Liver (tissue), 9 donors: ENCODE data around the gene ZKSCAN7. TPM values are rescaled to one million over a fixed set of nuclear protein-coding genes. Genes with fewer than 3 reads are reported as not detected.

Experiments used
- DNase-seq: peaks from one replicate; pipeline ENCODE4 v3.0.0-alpha.2; 2017; ENCODE audit warnings: low spot score
- H3K27ac ChIP-seq, 2 donors: one replicate each; pipeline ENCODE4 v1.7.0; 2013; ENCODE audit warnings: inconsistent platforms in 2 of 2, low read length in 2 of 2, control low read depth in 1 of 2, low read depth in 1 of 2, mild to moderate bottlenecking in 1 of 2
- H3K27me3 ChIP-seq, 4 donors: one replicate each; pipeline versions ENCODE4 v1.6.1 to v1.7.0; 2013; ENCODE audit warnings: low read length in 3 of 4, inconsistent platforms in 1 of 4, mild to moderate bottlenecking in 1 of 4, moderate library complexity in 1 of 4; ENCODE audit not compliant: control insufficient read depth in 4 of 4, insufficient read depth in 4 of 4
- H3K36me3 ChIP-seq, 4 donors: one replicate each; pipeline versions ENCODE4 v1.6.1 to v1.7.0; 2013; ENCODE audit warnings: low read length in 3 of 4, mild to moderate bottlenecking in 3 of 4, low read depth in 1 of 4, moderate library complexity in 1 of 4; ENCODE audit not compliant: control insufficient read depth in 4 of 4, insufficient read depth in 3 of 4
- H3K4me1 ChIP-seq, 4 donors: one replicate each; pipeline versions ENCODE4 v1.6.1 to v1.7.0; 2013; ENCODE audit warnings: low read length in 3 of 4, mild to moderate bottlenecking in 3 of 4, moderate library complexity in 1 of 4; ENCODE audit not compliant: control insufficient read depth in 4 of 4, insufficient read depth in 4 of 4
- H3K4me3 ChIP-seq, 3 donors: one replicate each; pipeline versions ENCODE4 v1.6.1 to v1.7.0; 2013; ENCODE audit warnings: low read length in 3 of 3, control low read depth in 1 of 3, low read depth in 1 of 3, mild to moderate bottlenecking in 1 of 3
- H3K9ac ChIP-seq, 2 donors: one replicate each; pipeline ENCODE4 v1.7.0; 2013; ENCODE audit warnings: low read length in 2 of 2, mild to moderate bottlenecking in 2 of 2, moderate library complexity in 2 of 2, control low read depth in 1 of 2, low read depth in 1 of 2
- H3K9me3 ChIP-seq, 4 donors: one replicate each; pipeline versions ENCODE4 v1.6.1 to v1.7.0; 2013; ENCODE audit warnings: low read length in 3 of 4; ENCODE audit not compliant: control insufficient read depth in 4 of 4
- EGR1 ChIP-seq, 2 donors: IDR thresholded peaks; 2 replicates each; pipeline ENCODE4 v1.6.1; 2016 to 2018; ENCODE audit warnings: antibody characterized with exemption in 2 of 2, low read depth in 2 of 2
- FOXA1 ChIP-seq: IDR thresholded peaks from 2 replicates; pipeline ENCODE4 v1.6.1; 2016; ENCODE audit warnings: antibody characterized with exemption
- FOXA2 ChIP-seq: IDR thresholded peaks from 2 replicates; pipeline ENCODE4 v1.6.1; 2016; ENCODE audit warnings: antibody characterized with exemption
- GABPA ChIP-seq, 2 donors: IDR thresholded peaks in 1 of 2; conservative IDR thresholded peaks in 1 of 2; 2 replicates each; pipeline ENCODE4 v1.6.1; 2016; ENCODE audit warnings: antibody characterized with exemption in 2 of 2, mild to moderate bottlenecking in 1 of 2, moderate library complexity in 1 of 2
- HNF4A ChIP-seq, 2 donors: conservative IDR thresholded peaks; 2 replicates each; pipeline ENCODE4 v1.6.1; 2016; ENCODE audit warnings: antibody characterized with exemption in 2 of 2, mild to moderate bottlenecking in 2 of 2
- HNF4G ChIP-seq: IDR thresholded peaks from 2 replicates; pipeline ENCODE4 v1.6.1; 2016; ENCODE audit warnings: antibody characterized with exemption
- JUND ChIP-seq, 2 donors: IDR thresholded peaks; 2 replicates each; pipeline ENCODE4 v1.6.1; 2016; ENCODE audit warnings: antibody characterized with exemption in 2 of 2
- NR2F2 ChIP-seq: IDR thresholded peaks from 2 replicates; pipeline ENCODE4 v1.6.1; 2016; ENCODE audit warnings: antibody characterized with exemption
- RAD21 ChIP-seq, 2 donors: IDR thresholded peaks; 2 replicates each; pipeline ENCODE4 v1.6.1; 2016; ENCODE audit warnings: antibody characterized with exemption in 2 of 2, mild to moderate bottlenecking in 2 of 2
- RXRA ChIP-seq, 2 donors: IDR thresholded peaks; 2 replicates each; pipeline ENCODE4 v1.6.1; 2017 to 2018; ENCODE audit warnings: antibody characterized with exemption in 2 of 2, mild to moderate bottlenecking in 1 of 2
- SP1 ChIP-seq: IDR thresholded peaks from 2 replicates; pipeline ENCODE4 v1.6.1; 2018; ENCODE audit warnings: antibody characterized with exemption, mild to moderate bottlenecking
- TAF1 ChIP-seq: conservative IDR thresholded peaks from 2 replicates; pipeline ENCODE4 v1.6.1; 2016; ENCODE audit warnings: antibody characterized with exemption, mild to moderate bottlenecking
- YY1 ChIP-seq: IDR thresholded peaks from 2 replicates; pipeline ENCODE4 v1.6.1; 2016; ENCODE audit warnings: antibody characterized with exemption, mild to moderate bottlenecking
- WGBS: extraction: QIAGEN DNeasy Blood & Tissue Kit; methylation state at CpG from one replicate; pipeline ENCODE4 v1.1.7; 2013; 5-methylcytosine and 5-hydroxymethylcytosine counted together
- polyA plus RNA-seq, 2 donors: library from polyadenylated mRNA; stranded (reverse) in 1 of 2; unstranded in 1 of 2; fragments of 200-250 nt in 1 of 2; fragments of >200 nt in 1 of 2; fragmentation: Nextera tagmentation in 1 of 2; extraction: Ambion mirVana in 1 of 2; gene quantifications; one replicate each; pipeline versions ENCODE4 v1.2.1 to v1.2.3, GENCODE V29; 2013 to 2015
- total RNA-seq, 2 donors: library from RNA; depleted of rRNA; stranded (reverse); fragments of >200 nt; gene quantifications; one replicate each; pipeline ENCODE4 v1.2.3, GENCODE V29; 2014
- TF ChIP-seq, protein P1 (sequence below): IDR thresholded peaks from 2 replicates; pipeline ENCODE4 v1.6.1; 2016; ENCODE audit warnings: antibody characterized with exemption
- TF ChIP-seq, protein P2 (sequence below): IDR thresholded peaks from 2 replicates; pipeline ENCODE4 v1.6.1; 2016; ENCODE audit warnings: antibody characterized with exemption, mild to moderate bottlenecking
- TF ChIP-seq, protein P3 (sequence below): IDR thresholded peaks from 2 replicates; pipeline ENCODE4 v1.6.1; 2016; ENCODE audit warnings: antibody characterized with exemption
- TF ChIP-seq, protein P4 (sequence below): IDR thresholded peaks from 2 replicates; pipeline ENCODE4 v1.6.1; 2016; ENCODE audit warnings: antibody characterized with exemption
- TF ChIP-seq, protein P5 (sequence below): fragments of 150-350 bp; IDR thresholded peaks from 2 replicates; pipeline ENCODE4 v1.5.1; 2017; ENCODE audit warnings: improper control_type of control experiment, low read depth, low read length; ENCODE audit not compliant: missing input control
- donor health status: healthy.
- donor health status: healthy.
- donor health status: healthy.
- donor health status: healthy.
- donor health status: healthy.

Gene ZKSCAN7
- total and polyA plus RNA-seq, 4 donors = 1.1 to 4.4 (median 2.2) TPM

DNA sequence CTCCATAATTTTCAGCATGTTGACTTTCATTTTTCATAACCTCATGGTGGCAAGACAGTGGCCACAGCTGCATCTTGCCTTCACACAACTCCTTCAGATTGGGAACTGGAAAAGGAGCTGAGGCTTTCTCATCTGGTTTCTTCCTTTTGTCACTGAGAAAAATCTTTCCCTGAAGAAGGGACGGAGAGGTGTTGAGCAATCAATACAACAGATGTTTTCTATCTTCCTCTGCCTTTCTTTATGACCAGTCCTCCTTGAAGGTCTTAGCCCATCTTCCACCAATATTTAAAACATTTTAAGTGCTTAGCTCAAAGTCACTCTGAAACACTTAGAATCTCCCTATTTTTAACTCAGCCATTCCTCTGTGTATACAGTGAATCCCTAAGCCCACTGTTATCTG is 41.6 kb downstream of the ZKSCAN7 start:
- Histone ChIP-seq H3K9me3 (peaks cover 9 to 40% (median 30%) of the 10 kb centered on the region in 4 donors), H3K9ac (no peak overlapping the region), H3K36me3 (peaks cover 0 to 4% (median 1%) of the 10 kb centered on the region in 4 donors)

More for the DNA sequence above, 41.6 kb downstream of the ZKSCAN7 start:
- no peaks in the 10 kb centered on the region for H3K4me1 ChIP-seq
- TF ChIP-seq NR2F2 (no peak), FOXA1 (no peak), GABPA (IDR thresholded peaks at IDR 0.05 in 1 of 2, conservative IDR thresholded peaks at IDR 0.05 in 1 of 2) (no peak), RAD21 (IDR thresholded peaks at IDR 0.05) (no peak), HNF4A (conservative IDR thresholded peaks at IDR 0.05) (no peak), FOXA2 (no peak), RXRA (IDR thresholded peaks at IDR 0.05) (no peak), HNF4G (no peak), JUND (IDR thresholded peaks at IDR 0.05) (no peak), SP1 (no peak), EGR1 (IDR thresholded peaks at IDR 0.05; ENCODE audit: low read depth in 2 of 2) (no peak), TAF1 (no peak), YY1 (no peak)
- TF ChIP-seq, protein P1, sequence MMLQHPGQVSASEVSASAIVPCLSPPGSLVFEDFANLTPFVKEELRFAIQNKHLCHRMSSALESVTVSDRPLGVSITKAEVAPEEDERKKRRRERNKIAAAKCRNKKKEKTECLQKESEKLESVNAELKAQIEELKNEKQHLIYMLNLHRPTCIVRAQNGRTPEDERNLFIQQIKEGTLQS = no peak
- TF ChIP-seq, protein P2, sequence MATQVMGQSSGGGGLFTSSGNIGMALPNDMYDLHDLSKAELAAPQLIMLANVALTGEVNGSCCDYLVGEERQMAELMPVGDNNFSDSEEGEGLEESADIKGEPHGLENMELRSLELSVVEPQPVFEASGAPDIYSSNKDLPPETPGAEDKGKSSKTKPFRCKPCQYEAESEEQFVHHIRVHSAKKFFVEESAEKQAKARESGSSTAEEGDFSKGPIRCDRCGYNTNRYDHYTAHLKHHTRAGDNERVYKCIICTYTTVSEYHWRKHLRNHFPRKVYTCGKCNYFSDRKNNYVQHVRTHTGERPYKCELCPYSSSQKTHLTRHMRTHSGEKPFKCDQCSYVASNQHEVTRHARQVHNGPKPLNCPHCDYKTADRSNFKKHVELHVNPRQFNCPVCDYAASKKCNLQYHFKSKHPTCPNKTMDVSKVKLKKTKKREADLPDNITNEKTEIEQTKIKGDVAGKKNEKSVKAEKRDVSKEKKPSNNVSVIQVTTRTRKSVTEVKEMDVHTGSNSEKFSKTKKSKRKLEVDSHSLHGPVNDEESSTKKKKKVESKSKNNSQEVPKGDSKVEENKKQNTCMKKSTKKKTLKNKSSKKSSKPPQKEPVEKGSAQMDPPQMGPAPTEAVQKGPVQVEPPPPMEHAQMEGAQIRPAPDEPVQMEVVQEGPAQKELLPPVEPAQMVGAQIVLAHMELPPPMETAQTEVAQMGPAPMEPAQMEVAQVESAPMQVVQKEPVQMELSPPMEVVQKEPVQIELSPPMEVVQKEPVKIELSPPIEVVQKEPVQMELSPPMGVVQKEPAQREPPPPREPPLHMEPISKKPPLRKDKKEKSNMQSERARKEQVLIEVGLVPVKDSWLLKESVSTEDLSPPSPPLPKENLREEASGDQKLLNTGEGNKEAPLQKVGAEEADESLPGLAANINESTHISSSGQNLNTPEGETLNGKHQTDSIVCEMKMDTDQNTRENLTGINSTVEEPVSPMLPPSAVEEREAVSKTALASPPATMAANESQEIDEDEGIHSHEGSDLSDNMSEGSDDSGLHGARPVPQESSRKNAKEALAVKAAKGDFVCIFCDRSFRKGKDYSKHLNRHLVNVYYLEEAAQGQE = no peak
- TF ChIP-seq, protein P3, sequence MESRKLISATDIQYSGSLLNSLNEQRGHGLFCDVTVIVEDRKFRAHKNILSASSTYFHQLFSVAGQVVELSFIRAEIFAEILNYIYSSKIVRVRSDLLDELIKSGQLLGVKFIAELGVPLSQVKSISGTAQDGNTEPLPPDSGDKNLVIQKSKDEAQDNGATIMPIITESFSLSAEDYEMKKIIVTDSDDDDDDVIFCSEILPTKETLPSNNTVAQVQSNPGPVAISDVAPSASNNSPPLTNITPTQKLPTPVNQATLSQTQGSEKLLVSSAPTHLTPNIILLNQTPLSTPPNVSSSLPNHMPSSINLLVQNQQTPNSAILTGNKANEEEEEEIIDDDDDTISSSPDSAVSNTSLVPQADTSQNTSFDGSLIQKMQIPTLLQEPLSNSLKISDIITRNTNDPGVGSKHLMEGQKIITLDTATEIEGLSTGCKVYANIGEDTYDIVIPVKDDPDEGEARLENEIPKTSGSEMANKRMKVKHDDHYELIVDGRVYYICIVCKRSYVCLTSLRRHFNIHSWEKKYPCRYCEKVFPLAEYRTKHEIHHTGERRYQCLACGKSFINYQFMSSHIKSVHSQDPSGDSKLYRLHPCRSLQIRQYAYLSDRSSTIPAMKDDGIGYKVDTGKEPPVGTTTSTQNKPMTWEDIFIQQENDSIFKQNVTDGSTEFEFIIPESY = no peak
- TF ChIP-seq, protein P4, sequence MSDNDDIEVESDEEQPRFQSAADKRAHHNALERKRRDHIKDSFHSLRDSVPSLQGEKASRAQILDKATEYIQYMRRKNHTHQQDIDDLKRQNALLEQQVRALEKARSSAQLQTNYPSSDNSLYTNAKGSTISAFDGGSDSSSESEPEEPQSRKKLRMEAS = no peak
- TF ChIP-seq, protein P5, sequence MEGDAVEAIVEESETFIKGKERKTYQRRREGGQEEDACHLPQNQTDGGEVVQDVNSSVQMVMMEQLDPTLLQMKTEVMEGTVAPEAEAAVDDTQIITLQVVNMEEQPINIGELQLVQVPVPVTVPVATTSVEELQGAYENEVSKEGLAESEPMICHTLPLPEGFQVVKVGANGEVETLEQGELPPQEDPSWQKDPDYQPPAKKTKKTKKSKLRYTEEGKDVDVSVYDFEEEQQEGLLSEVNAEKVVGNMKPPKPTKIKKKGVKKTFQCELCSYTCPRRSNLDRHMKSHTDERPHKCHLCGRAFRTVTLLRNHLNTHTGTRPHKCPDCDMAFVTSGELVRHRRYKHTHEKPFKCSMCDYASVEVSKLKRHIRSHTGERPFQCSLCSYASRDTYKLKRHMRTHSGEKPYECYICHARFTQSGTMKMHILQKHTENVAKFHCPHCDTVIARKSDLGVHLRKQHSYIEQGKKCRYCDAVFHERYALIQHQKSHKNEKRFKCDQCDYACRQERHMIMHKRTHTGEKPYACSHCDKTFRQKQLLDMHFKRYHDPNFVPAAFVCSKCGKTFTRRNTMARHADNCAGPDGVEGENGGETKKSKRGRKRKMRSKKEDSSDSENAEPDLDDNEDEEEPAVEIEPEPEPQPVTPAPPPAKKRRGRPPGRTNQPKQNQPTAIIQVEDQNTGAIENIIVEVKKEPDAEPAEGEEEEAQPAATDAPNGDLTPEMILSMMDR = no peak
- H3K4me3 ChIP-seq = no peak overlapping the region
- H3K27ac ChIP-seq = no peak overlapping the region
- WGBS = 84% methylated on average over 1 of the region's 1 CpG
- DNase-seq = no peak
- no peaks in the 10 kb centered on the region for H3K27me3 ChIP-seq
